Measurements from ENCODE around the gene PSPH. TPM values are rescaled to one million over a fixed set of nuclear protein-coding genes. Genes with fewer than 3 reads are reported as not detected.

Gene PSPH
- total RNA-seq, 1 experiment from 2014 or later, result 49.3 TPM

- TF ChIP-seq NFE2L1 (CRISPR knock-in tag; IDR thresholded peaks at IDR 0.05) (0 out of 2 replicates have a peak, but pooled peaks have one; percentile 51), FOXP4 (CRISPR knock-in tag; IDR thresholded peaks at IDR 0.05) (peak; percentile 64; the same call in 1 of the 2 replicates), TEAD4 (CRISPR knock-in tag; IDR thresholded peaks at IDR 0.05) (no peak), KAT7 (CRISPR knock-in tag; IDR thresholded peaks at IDR 0.05; ENCODE audit: borderline replicate concordance) (0 out of 2 replicates have a peak, but pooled peaks have one; percentile 41), ZNF232 (CRISPR knock-in tag; IDR thresholded peaks at IDR 0.05) (no peak), CREM (CRISPR knock-in tag; IDR thresholded peaks at IDR 0.05) (peak; percentile 68), CREB1 (CRISPR knock-in tag; IDR thresholded peaks at IDR 0.05) (no peak), ZNF671 (CRISPR knock-in tag; IDR thresholded peaks at IDR 0.05) (no peak), HMGA2 (CRISPR knock-in tag; IDR thresholded peaks at IDR 0.05) (no peak), ZNF396 (CRISPR knock-in tag; IDR thresholded peaks at IDR 0.05; ENCODE audit: borderline replicate concordance) (no peak), FOXP1 (CRISPR knock-in tag; IDR thresholded peaks at IDR 0.05; ENCODE audit: borderline replicate concordance) (peak; percentile 72; the same call in 1 of the 2 replicates), PRRX2 (CRISPR knock-in tag; IDR thresholded peaks at IDR 0.05) (0 out of 2 replicates have a peak, but pooled peaks have one; percentile 50), ZNF263 (CRISPR knock-in tag; IDR thresholded peaks at IDR 0.05; ENCODE audit: low read depth) (no peak)
- TF ChIP-seq, protein P1, sequence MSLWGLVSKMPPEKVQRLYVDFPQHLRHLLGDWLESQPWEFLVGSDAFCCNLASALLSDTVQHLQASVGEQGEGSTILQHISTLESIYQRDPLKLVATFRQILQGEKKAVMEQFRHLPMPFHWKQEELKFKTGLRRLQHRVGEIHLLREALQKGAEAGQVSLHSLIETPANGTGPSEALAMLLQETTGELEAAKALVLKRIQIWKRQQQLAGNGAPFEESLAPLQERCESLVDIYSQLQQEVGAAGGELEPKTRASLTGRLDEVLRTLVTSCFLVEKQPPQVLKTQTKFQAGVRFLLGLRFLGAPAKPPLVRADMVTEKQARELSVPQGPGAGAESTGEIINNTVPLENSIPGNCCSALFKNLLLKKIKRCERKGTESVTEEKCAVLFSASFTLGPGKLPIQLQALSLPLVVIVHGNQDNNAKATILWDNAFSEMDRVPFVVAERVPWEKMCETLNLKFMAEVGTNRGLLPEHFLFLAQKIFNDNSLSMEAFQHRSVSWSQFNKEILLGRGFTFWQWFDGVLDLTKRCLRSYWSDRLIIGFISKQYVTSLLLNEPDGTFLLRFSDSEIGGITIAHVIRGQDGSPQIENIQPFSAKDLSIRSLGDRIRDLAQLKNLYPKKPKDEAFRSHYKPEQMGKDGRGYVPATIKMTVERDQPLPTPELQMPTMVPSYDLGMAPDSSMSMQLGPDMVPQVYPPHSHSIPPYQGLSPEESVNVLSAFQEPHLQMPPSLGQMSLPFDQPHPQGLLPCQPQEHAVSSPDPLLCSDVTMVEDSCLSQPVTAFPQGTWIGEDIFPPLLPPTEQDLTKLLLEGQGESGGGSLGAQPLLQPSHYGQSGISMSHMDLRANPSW (CRISPR knock-in tag; conservative IDR thresholded peaks at IDR 0.05; ENCODE audit: low read depth), result no peak
- TF ChIP-seq, protein P2, sequence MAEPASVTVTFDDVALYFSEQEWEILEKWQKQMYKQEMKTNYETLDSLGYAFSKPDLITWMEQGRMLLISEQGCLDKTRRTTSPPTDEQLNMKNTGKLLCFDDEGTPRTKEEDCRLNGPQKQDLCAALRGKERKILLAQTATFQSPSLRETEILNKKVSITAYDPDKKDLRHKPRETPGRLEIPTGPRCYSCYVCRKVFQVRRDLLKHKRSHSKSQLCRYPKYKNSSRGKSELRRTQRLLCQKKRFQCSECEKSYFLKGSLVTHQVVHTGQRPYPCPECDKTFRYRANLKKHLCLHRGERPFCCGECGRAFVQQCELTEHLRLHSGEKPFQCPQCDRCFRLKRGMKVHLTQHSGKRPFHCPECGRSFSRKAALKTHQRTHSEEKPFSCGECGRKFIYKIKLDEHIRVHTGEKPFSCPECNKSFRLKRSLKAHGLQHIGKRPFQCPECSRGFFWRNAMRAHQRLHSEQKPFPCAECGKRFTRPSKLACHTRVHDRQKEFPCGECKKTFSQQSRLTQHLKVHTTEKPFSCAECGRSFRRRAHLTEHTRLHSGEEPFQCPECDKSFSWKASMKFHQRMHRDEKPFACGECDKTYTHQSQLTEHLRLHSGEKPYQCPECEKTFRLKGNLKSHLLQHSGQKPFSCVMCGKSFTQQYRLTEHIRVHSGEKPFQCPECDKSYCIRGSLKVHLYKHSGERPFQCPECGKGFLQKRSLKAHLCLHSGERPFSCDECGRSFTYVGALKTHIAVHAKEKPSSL (CRISPR knock-in tag; conservative IDR thresholded peaks at IDR 0.05), result no peak
Observed at GRCh38 chr7:56051339-56052191, at the start of gene PSPH, which contains the start of gene CCT6A (continued).

- H3K4me3 Mint-ChIP-seq, result no peak overlapping the region
- POLR2A ChIA-PET, result no interaction called here
- peaks cover 39% of the 10 kb centered on the region for H3K36me3 Mint-ChIP-seq
- H3K9me3 Mint-ChIP-seq, result peaks cover 40% of the 10 kb centered on the region
- CTCF ChIA-PET, result no interaction called here
- peaks cover 10% of the 10 kb centered on the region for H3K27me3 Mint-ChIP-seq (ENCODE audit: low read depth)
- DNase-seq (ENCODE audit: low spot score) (no peak), ATAC-seq (no peak)
- no peak overlapping the region for H3K27ac Mint-ChIP-seq
- no peaks in the 10 kb centered on the region for H3K4me1 Mint-ChIP-seq
- no peak for TF ChIP-seq E2F1 (CRISPR knock-in tag; IDR thresholded peaks at IDR 0.05)
- TF ChIP-seq FOXP4 (CRISPR knock-in tag; IDR thresholded peaks at IDR 0.05), result no peak
- TF ChIP-seq ZNF263 (CRISPR knock-in tag; IDR thresholded peaks at IDR 0.05; ENCODE audit: low read depth), result no peak
- no peak for TF ChIP-seq PRDM15 (CRISPR knock-in tag; IDR thresholded peaks at IDR 0.05)
- TF ChIP-seq NFYB (CRISPR knock-in tag; conservative IDR thresholded peaks at IDR 0.05; ENCODE audit: low read depth), result no peak
- no peak for TF ChIP-seq FOXJ3 (CRISPR knock-in tag; IDR thresholded peaks at IDR 0.05; ENCODE audit: borderline replicate concordance)
- TF ChIP-seq TEAD4 (CRISPR knock-in tag; IDR thresholded peaks at IDR 0.05), result no peak
- TF ChIP-seq FOXK1 (CRISPR knock-in tag; IDR thresholded peaks at IDR 0.05), result no peak
- no peak for TF ChIP-seq NR3C1 (CRISPR knock-in tag; conservative IDR thresholded peaks at IDR 0.05; ENCODE audit: low read depth)
- TF ChIP-seq TP53 (CRISPR knock-in tag; IDR thresholded peaks at IDR 0.05), result no peak
Observed at GRCh38 chr7:56099653-56100052, 48.4 kb upstream of the PSPH start.
